Pancreas (tissue), 10 donors: ENCODE measurements around the gene BCAS2. TPM values are rescaled to one million over a fixed set of nuclear protein-coding genes. Genes with fewer than 3 reads are reported as not detected.

Source experiments
- ATAC-seq, 4 donors: fragments of 200-7000 bp; cut with Tn5 transposase; one replicate each; pipeline versions ENCODE4 v1.8.0 to v1.9.1; 2020; ENCODE audit warnings: mild to moderate bottlenecking in 4 of 4, moderate library complexity in 4 of 4
- DNase-seq, 6 donors: peaks; one replicate each; pipeline ENCODE4 v3.0.0-alpha.2; 2020
- FAIRE-seq: peaks from 2 replicates; lab custom pipeline; 2012; peaks lifted over from hg19 to GRCh38; lab: Jason Lieb, UNC
- H3K27ac ChIP-seq, 4 donors: fragments of 200-600 bp; sonication (generic); 1 replicate in 3 of 4; 2 replicates in 1 of 4; pipeline versions ENCODE4 v1.5.0 to v1.8.0; 2020
- H3K27me3 ChIP-seq, 4 donors: fragments of 200-600 bp; one replicate each; pipeline ENCODE4 v1.8.0; 2021
- H3K36me3 ChIP-seq, 3 donors: fragments of 200-600 bp; sonication (generic) in 1 of 3; one replicate each; pipeline versions ENCODE4 v1.5.0 to v1.8.0; 2020 to 2021
- H3K4me1 ChIP-seq, 3 donors: fragments of 200-600 bp; one replicate each; pipeline ENCODE4 v1.8.0; 2021
- H3K4me3 ChIP-seq, 4 donors: fragments of 200-600 bp; sonication (generic) in 2 of 4; one replicate each; pipeline versions ENCODE4 v1.5.0 to v1.8.0; 2020 to 2021
- H3K9me3 ChIP-seq, 4 donors: fragments of 200-600 bp; one replicate each; pipeline ENCODE4 v1.8.0; 2021
- CTCF ChIP-seq, 4 donors: fragments of 200-600 bp; sonication (generic) in 3 of 4; IDR thresholded peaks; one replicate each; pipeline versions ENCODE4 v1.5.0 to v1.8.0; 2021; ENCODE audit warnings: antibody characterized with exemption in 4 of 4
- WGBS, 2 donors: extraction: QIAGEN DNeasy Blood & Tissue Kit; methylation state at CpG; one replicate each; pipeline ENCODE4 v1.1.7; 2013; 5-methylcytosine and 5-hydroxymethylcytosine counted together
- intact Hi-C, 3 donors: fragments of 100-400 bp; cut with DNase I; formaldehyde crosslinking; loops; one replicate each; pipeline versions ENCODE4 v1.11.1 to v1.14.2; 2022
- polyA plus RNA-seq, 2 donors: library from polyadenylated mRNA; stranded (reverse); fragments of 200-250 nt; gene quantifications; one replicate each; pipeline ENCODE4 v1.2.3, GENCODE V29; 2013
- total RNA-seq, 6 donors: library from RNA; stranded (reverse); fragmentation: NEBNext Ultra II Directional in 4 of 6; extraction: Animal tissue kit (Norgen Biotek cat#: 25700) in 4 of 6; gene quantifications; one replicate each; pipeline versions ENCODE4 v1.2.1 to v1.2.4, GENCODE V29; 2021 to 2023
- donor health status: healthy with polysubstance abuse.
- donor health status: DM: no; HTN: no; CAD: no; lungs with moderate emphysema.
- donor health status: DM: no; HTN: no; CAD: no.
- donor health status: control.
- donor health status: control.
- donor health status: Bipolar disorder and iron deficiency.
- donor health status: DM: yes; HTN: yes; CAD: no.
- donor health status: DM: no; HTN: no; CAD: no.
- donor health status: DM: no; HTN: no; CAD: no.
- donor health status: DM: yes; HTN: yes; CAD: no.

BCAS2 gene
- total and polyA plus RNA-seq, 8 donors, result 9.6 to 24.4 (median 13.3) TPM

GRCh38 chr1:114545315-114545714 lies 36.1 kb downstream of the BCAS2 start:
- TF ChIP-seq CTCF (IDR thresholded peaks at IDR 0.05), result no peak
- H3K27me3 ChIP-seq, result no peaks in the 10 kb centered on the region
- DNase-seq (no peak), FAIRE-seq (no peak), ATAC-seq (no peak)
- H3K27ac ChIP-seq, result no peak overlapping the region
- H3K4me1 ChIP-seq, result no peaks in the 10 kb centered on the region
- H3K9me3 ChIP-seq, result no peaks in the 10 kb centered on the region
- WGBS, 2 donors, result 67 to 75% methylated on average over 1 of the region's 1 CpG
- H3K36me3 ChIP-seq, result no peaks in the 10 kb centered on the region
- intact Hi-C loops, result no loop called here
- H3K4me3 ChIP-seq, result no peak overlapping the region

- peak in 2 of 4 donors; percentile 31 to 48 for ATAC-seq
- FAIRE-seq, result no peak
- intact Hi-C loops, result no loop called here
- no peaks in the 10 kb centered on the region for H3K27me3 ChIP-seq
- H3K4me1 ChIP-seq, result no peaks in the 10 kb centered on the region
- no peak for DNase-seq
- H3K9me3 ChIP-seq, result no peaks in the 10 kb centered on the region
- H3K4me3 ChIP-seq, result no peak overlapping the region
- no peak overlapping the region for H3K27ac ChIP-seq
- 12 to 18% methylated on average over 6 of the region's 6 CpGs for WGBS, 2 donors
- no peak for TF ChIP-seq CTCF (IDR thresholded peaks at IDR 0.05)
- no peaks in the 10 kb centered on the region for H3K36me3 ChIP-seq
Measured at GRCh38 chr1:114540821-114541220, 40.6 kb downstream of the BCAS2 start.

DNA sequence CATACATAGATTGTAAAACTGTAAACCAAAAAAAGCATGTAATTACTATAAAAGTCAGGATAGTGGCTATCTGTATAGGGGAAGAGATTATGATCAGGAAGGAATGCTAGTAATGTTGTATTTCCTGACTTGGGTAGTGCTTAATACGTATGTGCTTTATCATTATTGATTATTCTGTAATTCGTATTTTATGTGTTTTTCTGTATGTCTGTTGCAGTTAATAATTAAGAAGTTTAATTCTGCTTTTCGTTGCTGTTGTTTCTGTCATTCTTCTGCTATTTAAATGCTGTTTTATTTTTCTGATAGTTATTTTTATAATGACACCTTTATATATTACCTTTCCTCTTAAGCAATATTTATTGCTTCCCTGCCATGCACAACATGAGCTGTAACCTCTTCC lies 41.1 kb downstream of the BCAS2 start:
- 9 to 15% methylated on average over 3 of the region's 3 CpGs for WGBS, 2 donors
- H3K4me1 ChIP-seq, result no peaks in the 10 kb centered on the region
- no peak for TF ChIP-seq CTCF (IDR thresholded peaks at IDR 0.05)
- no peaks in the 10 kb centered on the region for H3K27me3 ChIP-seq
- no peaks in the 10 kb centered on the region for H3K9me3 ChIP-seq
- DNase-seq (no peak), FAIRE-seq (no peak), ATAC-seq (peak in 2 of 4 donors; percentile 34 to 42)
- H3K36me3 ChIP-seq, result no peaks in the 10 kb centered on the region
- intact Hi-C loops, result no loop called here
- no peak overlapping the region for H3K27ac ChIP-seq
- no peak overlapping the region for H3K4me3 ChIP-seq

- H3K4me1 ChIP-seq, result no peaks in the 10 kb centered on the region
- FAIRE-seq (no peak), ATAC-seq (no peak), DNase-seq (no peak)
- H3K4me3 ChIP-seq, result no peak overlapping the region
- H3K27me3 ChIP-seq, result no peaks in the 10 kb centered on the region
- no peaks in the 10 kb centered on the region for H3K9me3 ChIP-seq
- intact Hi-C loops, result no loop called here
- TF ChIP-seq CTCF (IDR thresholded peaks at IDR 0.05), result no peak
- no peak overlapping the region for H3K27ac ChIP-seq
- 67 to 73% methylated on average over 7 of the region's 7 CpGs for WGBS, 2 donors
- H3K36me3 ChIP-seq, result no peaks in the 10 kb centered on the region
Measured at GRCh38 chr1:114536043-114536442, 45.4 kb downstream of the BCAS2 start.

DNA sequence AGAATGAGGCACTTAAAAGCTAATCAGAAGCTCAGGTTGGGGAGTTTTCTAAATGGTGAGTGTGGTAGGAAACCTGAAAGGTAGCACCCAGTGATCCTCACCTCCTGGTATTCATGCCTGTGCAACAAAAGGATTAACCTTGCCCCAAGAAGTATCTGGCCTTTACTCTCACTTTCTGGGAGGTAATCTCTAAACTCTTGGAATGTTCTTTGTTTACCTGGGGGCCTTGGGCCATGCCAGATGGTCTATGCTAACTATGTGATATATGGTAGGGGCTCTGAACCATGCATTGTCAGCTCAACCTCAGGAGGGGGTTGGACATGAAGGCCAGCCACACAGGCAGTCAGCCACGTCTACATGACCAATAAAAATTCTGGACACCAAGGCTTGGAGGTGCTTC lies 46.0 kb downstream of the BCAS2 start:
- no peak overlapping the region for H3K27ac ChIP-seq
- no peaks in the 10 kb centered on the region for H3K4me1 ChIP-seq
- no peak for ATAC-seq
- H3K4me3 ChIP-seq, result no peak overlapping the region
- no peaks in the 10 kb centered on the region for H3K27me3 ChIP-seq
- no peak for TF ChIP-seq CTCF (IDR thresholded peaks at IDR 0.05)
- WGBS, 2 donors, result 50 to 54% methylated on average over 1 of the region's 1 CpG
- intact Hi-C loops, result no loop called here
- no peaks in the 10 kb centered on the region for H3K9me3 ChIP-seq
- DNase-seq, result no peak
- no peaks in the 10 kb centered on the region for H3K36me3 ChIP-seq
- FAIRE-seq, result no peak
